SK-N-SH (cell line): ENCODE data around the gene ACTR2.

ENCODE experiments used
- CTCF ChIP-seq: fragments of 200-600 bp; sonication (generic); IDR thresholded peaks from 2 replicates; pipeline ENCODE4 v1.6.1; 2017; ENCODE audit warnings: antibody characterized with exemption, mild to moderate bottlenecking, moderate library complexity
- FOXJ3 ChIP-seq: sonication (generic); formaldehyde crosslinking; IDR thresholded peaks from 2 replicates; pipeline ENCODE4 v1.5.1; 2020; ENCODE audit warnings: mild to moderate bottlenecking, missing genetic modification reagents
- GABPA ChIP-seq: IDR thresholded peaks from 2 replicates; pipeline ENCODE4 v1.4.0; 2012; ENCODE audit warnings: low read depth, mild to moderate bottlenecking
- MAX ChIP-seq: IDR thresholded peaks from 2 replicates; pipeline ENCODE4 v1.4.0; 2012; ENCODE audit warnings: low read depth
- NFIC ChIP-seq: IDR thresholded peaks from 2 replicates; pipeline ENCODE4 v1.4.0; 2012; ENCODE audit warnings: borderline replicate concordance
- TAF1 ChIP-seq: IDR thresholded peaks from 2 replicates; pipeline ENCODE4 v1.6.1; 2012; ENCODE audit warnings: low read depth, mild to moderate bottlenecking, low read length, moderate library complexity, borderline replicate concordance
- TF ChIP-seq, protein P1 (sequence below): IDR thresholded peaks from 2 replicates; pipeline ENCODE4 v1.4.0; 2012; ENCODE audit warnings: low read depth, borderline replicate concordance

GRCh38 chr2:65277118-65277517 lies 49.5 kb downstream of the ACTR2 start:
- TF ChIP-seq FOXJ3 (CRISPR knock-in tag) (no peak), GABPA (no peak), MAX (no peak), NFIC (no peak), CTCF (no peak), TAF1 (no peak)
- TF ChIP-seq, protein P1, sequence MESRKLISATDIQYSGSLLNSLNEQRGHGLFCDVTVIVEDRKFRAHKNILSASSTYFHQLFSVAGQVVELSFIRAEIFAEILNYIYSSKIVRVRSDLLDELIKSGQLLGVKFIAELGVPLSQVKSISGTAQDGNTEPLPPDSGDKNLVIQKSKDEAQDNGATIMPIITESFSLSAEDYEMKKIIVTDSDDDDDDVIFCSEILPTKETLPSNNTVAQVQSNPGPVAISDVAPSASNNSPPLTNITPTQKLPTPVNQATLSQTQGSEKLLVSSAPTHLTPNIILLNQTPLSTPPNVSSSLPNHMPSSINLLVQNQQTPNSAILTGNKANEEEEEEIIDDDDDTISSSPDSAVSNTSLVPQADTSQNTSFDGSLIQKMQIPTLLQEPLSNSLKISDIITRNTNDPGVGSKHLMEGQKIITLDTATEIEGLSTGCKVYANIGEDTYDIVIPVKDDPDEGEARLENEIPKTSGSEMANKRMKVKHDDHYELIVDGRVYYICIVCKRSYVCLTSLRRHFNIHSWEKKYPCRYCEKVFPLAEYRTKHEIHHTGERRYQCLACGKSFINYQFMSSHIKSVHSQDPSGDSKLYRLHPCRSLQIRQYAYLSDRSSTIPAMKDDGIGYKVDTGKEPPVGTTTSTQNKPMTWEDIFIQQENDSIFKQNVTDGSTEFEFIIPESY: no peak
